GM19099 (cell line): Measurements from ENCODE around the gene NEDD8.
A peak's percentile ranks its signal among the peaks of the same experiment; 100 is the strongest.

Experiments used
- POLR2A ChIP-seq: IDR thresholded peaks from 3 replicates; pipeline ENCODE4 v1.6.1; 2011; ENCODE audit warnings: low read depth; ENCODE audit not compliant: insufficient read length; ENCODE audit errors: extremely low read depth

NEDD8 gene

GRCh38 chr14:24184104-24184970, 47.8 kb downstream of the NEDD8 start:
- TF ChIP-seq POLR2A = no peak

- TF ChIP-seq POLR2A = no peak
Observed at GRCh38 chr14:24183014-24183481, 49.1 kb downstream of the NEDD8 start.

GRCh38 chr14:24182110-24182882, 49.9 kb downstream of the NEDD8 start:
- TF ChIP-seq POLR2A = no peak

GRCh38 chr14:24181371-24182077, 50.6 kb downstream of the NEDD8 start:
- TF ChIP-seq POLR2A = peak; percentile 13

GRCh38 chr14:24179961-24180796, 52.0 kb downstream of the NEDD8 start:
- no peak for TF ChIP-seq POLR2A

GRCh38 chr14:24179294-24179960, 52.7 kb downstream of the NEDD8 start:
- no peak for TF ChIP-seq POLR2A

- no peak for TF ChIP-seq POLR2A
Observed at GRCh38 chr14:24178399-24179178, 53.6 kb downstream of the NEDD8 start.

- TF ChIP-seq POLR2A = no peak
Observed at GRCh38 chr14:24177891-24178290, 54.3 kb downstream of the NEDD8 start.

GRCh38 chr14:24177041-24177825, 54.9 kb downstream of the NEDD8 start:
- TF ChIP-seq POLR2A = no peak

GRCh38 chr14:24176599-24176998, 55.6 kb downstream of the NEDD8 start:
- TF ChIP-seq POLR2A = no peak

- TF ChIP-seq POLR2A = peak; percentile 25
Observed at GRCh38 chr14:24172871-24173281, 59.3 kb downstream of the NEDD8 start.

GRCh38 chr14:24172261-24172860, 59.8 kb downstream of the NEDD8 start:
- no peak for TF ChIP-seq POLR2A
